GM21528 (cell line): ENCODE data around the gene TACC2.

Experiments
- ATAC-seq: cut with Tn5 transposase; IDR thresholded peaks from one replicate; pipeline ENCODE4 v1.9.1; 2021; ENCODE audit warnings: mild to moderate bottlenecking, moderate library complexity; ENCODE audit not compliant: unreplicated experiment, low FRiP score

Gene TACC2

DNA sequence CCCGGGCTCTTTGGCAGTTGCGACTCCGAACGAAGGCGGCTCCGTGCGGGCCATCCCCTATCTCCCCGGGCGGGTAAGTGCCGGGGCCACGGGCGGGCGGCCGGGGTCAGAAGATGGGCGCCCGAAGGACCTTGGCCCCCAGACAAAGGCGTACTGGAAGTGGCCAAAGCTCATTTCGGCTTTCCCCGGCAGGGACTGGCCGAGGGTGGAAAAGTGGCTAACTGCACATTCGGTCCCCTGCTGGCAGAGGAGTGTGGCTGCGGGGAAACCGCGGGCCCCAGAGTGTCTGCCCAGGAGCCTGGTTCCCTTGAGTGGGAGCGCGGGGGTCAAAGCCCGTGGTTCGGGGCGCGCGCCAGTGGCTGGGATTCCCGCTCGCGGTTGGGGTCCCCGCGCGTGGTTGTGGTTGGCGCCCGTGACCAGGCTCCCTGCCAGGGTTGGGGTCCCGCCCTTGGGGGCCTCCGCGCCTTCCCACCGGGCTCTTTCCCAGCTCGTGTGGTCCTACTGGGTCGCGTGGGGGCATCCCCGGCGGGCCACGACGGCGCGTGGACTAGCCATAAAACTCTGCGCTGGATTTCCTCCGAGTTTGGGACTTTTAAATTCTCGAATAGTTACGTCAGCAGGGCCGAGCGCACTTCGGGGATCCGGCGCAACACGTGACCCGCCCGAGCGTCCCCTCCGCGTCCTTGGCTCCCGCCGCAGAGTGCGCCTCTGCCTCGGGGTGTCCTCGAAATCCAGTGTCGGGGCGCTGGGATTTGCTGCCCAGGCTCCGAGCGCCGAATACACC is 124.4 kb downstream of the TACC2 start:
- no peak for ATAC-seq

DNA sequence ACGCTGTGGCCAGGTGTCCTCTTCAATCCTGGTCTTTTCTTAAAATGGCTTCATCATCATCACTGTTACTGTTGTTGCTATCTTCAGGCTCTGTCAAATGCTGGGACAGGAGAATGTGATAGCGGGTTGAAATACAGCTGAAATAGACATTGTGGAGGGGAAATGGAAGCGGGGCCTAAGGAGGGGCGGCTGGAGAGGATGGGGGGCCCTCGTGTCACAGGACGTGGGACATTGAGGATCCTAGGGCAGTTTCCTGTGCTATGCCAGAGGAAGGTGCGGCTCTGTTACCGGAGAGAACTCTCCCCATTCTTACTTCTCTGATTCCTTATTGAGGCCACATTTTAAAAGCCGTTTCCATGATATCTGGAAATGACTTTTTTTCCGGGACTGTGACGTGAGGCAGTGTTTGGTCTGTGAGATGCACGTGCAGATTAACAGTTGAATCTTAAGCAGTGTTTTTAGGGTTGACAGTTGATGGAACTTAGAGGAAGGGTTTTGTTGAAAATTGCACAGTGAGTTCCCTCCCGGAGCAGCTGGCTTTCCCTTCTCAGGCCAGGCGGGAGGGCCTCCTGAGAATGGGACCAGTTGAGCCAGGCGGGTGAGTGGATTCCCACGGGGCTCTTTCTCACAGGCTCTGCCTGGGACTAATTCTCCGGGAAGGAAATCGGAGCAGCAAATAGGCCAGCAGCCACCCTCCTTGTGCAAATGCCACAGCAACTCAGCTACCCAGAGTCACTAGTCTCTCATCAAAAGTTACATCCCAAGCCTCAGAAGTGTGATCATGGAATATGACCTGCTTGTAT is 125.2 kb downstream of the TACC2 start:
- ATAC-seq = no peak

- no peak for ATAC-seq
Observed at GRCh38 chr10:122115874-122116273, 126.9 kb downstream of the TACC2 start.

GRCh38 chr10:122116331-122116730 is 127.4 kb downstream of the TACC2 start:
- ATAC-seq = no peak

DNA sequence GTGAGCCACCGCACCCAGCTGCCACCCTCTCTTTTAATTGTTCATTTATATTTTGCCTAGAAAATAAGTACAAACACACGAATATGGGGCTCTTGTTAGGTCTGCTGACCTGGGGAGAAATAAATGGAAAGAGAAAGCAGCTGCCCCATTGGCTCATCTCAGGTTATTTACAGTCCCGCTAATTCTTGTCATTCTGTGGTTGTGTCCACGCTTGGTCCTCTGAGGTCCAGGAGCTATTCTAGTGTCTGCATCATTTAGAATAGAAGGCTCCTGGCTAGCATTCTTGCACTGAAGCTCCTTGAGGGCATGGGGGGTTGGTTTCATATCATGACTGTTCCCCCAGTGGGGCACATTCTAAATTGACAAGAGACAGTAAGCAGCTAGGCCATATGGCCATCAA is 128.5 kb downstream of the TACC2 start:
- no peak for ATAC-seq

GRCh38 chr10:122120008-122120744 is 131.2 kb downstream of the TACC2 start:
- no peak for ATAC-seq

- no peak for ATAC-seq
Observed at GRCh38 chr10:122121059-122121458, 132.1 kb downstream of the TACC2 start.

DNA sequence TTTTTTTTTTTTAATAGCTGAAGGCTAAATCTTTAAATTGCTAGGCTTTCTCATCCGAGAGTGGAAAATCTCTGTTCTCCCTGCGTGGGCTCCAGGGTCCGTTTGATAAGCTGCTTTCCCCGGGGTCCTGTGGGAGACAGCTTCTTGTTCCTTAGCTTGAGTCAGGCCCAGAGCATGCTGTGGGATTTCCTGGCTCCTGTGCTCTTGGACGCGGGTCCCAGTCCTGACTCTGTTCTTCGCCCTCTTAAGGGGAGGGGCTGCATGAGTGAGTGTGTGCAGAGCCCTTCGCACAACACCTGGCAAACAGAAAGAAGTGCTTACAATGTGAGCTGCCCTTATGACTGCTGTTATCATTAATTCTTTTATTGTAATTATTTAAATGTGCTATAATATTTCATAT is 133.5 kb downstream of the TACC2 start:
- no peak for ATAC-seq

DNA sequence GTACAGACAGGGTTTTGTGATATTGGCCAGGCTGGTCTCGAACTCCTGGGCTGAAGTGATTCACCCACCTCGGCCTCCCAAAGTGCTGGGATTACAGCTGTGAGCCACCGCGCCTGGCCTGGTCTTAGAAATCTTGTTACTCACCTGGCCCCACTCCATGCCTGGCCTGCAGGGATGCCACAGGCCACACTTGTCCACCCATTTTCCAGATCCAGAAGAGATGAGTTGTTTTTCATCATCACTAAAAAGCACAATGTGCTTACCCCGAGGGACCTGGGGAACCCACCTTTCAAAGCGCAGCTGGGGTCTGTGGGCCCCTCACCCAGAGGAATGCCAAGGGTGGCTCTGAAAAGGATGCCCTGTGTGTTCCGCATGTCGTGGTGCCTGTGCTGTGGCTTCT is 134.2 kb downstream of the TACC2 start:
- no peak for ATAC-seq

DNA sequence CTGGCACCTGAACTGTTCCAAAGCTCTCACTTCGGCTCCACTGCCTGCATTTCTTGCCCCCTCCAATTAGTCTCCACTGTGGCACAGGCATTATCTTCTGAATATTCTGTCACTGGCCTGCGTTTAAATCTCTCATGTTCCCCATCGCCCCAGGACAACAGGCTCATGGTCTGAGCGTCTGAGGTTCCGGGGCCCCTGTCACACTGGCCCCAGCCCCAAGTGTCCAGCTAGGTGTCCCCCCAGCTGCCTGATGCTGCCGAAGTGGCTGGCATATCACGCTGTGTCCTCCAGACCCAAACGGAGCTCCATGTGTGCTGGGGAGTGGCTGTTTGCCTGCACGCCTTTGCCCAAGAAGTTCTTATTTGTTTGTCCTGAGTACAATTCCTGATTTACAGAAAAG is 135.4 kb downstream of the TACC2 start:
- no peak for ATAC-seq

- ATAC-seq = no peak
Observed at GRCh38 chr10:122124808-122125207, 135.8 kb downstream of the TACC2 start.

DNA sequence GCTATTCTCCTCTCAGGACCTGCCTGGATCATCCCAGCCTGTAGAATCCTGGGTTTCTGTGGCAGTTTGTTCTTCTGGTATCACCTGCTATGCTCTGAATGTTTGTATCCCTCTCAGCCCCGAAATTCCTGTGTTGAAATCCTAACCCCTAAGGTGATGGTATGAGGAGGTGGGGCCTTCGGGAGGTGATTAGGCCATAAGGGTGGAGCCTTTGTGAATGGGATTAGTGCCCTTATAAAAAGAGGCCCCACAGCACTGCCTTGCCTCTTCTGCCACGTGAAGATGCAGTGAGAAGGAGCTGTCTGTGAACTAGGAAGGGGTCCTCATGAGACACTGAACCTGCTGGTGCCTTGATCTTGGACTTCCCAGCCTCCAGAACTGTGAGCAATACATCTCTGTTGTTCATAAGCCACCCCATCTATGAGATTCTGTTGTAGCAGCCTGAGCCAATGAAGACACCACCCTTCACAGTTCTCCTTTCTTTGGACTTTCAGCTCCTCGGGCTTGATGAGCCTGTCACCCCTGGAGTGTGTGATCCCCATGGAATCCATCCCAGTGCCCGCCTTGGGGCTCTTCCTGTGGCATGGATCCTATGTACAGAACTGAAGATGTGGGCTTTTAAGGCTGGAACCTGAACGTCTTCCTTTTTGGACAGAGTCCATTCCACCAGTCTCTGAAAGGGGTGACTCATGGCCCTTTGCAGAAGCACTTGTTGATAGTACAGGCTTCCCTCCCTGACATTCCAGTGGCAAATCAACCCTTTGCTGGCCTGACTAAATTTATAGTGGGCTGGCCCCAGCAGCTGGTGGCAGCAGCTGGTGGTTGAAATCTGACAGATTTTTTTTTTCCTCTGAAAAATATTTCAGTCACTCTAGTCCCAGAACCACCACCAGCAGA is 138.0 kb downstream of the TACC2 start:
- ATAC-seq = no peak

GRCh38 chr10:122127943-122128342 is 139.0 kb downstream of the TACC2 start:
- no peak for ATAC-seq

- ATAC-seq = no peak
Observed at GRCh38 chr10:122128357-122128756, 139.4 kb downstream of the TACC2 start.

GRCh38 chr10:122130474-122131110 is 141.6 kb downstream of the TACC2 start:
- no peak for ATAC-seq

DNA sequence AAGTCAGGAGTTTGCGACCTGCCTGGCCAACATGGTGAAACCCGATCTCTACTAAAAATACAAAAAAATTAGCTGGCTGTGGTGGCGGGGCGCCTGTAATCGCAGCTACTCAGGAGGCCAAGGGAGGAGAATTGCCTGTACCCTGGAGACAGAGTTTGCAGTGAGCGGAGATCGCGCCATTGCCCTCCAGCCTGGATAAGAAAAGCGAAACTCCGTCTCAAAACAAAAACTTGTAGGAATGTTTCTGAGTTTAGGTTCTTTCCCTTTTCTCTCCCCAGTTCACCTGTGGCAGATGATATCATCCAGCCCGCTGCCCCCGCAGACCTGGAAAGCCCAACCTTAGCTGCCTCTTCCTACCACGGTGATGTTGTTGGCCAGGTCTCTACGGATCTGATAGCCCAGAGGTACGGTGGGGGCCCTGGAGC is 143.4 kb downstream of the TACC2 start:
- no peak for ATAC-seq

- ATAC-seq = no peak
Observed at GRCh38 chr10:122132882-122133565, 144.1 kb downstream of the TACC2 start.

DNA sequence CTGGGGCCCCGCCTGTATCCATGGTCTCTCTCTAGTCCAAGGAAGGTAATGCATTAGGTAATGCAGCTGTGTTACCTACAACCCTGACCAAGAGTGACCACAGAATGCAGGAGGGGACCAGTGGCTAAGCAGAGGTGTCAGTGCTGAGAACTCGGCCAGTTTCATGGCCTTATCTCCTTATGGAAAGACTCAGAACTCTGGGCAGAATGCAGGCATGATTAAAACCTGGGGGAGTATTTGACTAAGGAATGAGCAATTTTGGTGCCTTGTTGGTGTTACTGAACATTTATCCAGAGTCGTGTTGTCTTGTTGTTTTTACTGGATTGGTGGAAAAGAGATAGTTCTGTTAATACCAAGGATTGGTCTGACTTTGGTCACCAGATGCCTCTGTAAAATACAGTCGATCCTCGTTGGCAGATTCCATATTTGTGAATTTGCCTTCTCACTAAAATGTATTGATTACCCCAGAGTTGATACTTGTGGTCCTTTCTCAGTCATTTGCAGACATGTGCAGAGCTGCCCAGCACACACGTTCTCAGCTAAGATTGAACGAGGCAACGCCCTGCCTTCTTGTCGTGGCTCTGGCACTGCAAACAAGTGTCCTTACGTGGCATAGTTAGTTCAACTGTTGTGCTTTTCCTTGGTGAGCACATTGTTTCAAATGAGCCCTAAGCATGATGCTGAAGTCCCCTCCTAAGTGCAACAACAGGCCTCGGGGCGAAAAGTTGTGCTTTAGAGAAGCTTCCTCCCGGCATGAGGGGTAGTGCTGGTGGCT is 146.5 kb downstream of the TACC2 start:
- no peak for ATAC-seq
